Central memory CD4-positive, alpha-beta T cell (primary cell): ENCODE data around the gene KCNC1.

ENCODE experiments used
- DNase-seq: peaks from one replicate; pipeline ENCODE4 v3.0.0; 2022
- total RNA-seq, 3 experiments: gene quantifications; one replicate each; lab custom pipeline; 2026; lab: John Stamatoyannopoulos, UW

The KCNC1 gene
- total RNA-seq = 0 to 0.19 (median 0) reads per million in 3 experiments

DNA sequence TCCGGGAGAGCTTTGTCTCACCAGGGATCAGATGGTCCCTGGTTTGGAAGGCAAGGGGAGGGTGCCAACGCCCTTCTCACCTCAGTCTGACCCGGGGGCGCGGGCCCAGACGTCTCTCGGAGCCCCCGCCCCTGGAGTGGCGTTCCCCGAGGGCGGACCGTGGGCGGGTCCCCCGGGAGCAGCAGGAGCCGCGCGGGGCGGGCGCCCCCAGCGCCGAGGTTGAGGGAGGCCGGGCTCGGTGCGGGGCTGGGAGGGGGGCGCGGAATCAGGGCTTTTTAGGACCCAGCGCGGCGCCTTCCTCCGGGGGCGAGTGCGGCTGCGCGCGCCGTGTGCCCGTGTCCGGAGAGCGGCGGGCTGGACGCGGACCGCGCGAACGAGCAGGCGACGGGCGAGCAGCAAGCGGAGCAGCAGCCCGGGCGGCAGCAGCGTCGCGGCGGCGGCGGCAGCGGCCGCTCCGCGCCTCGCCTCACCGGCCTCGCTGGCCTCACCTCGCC is at the start of gene KCNC1:
TSS of gene KCNC1 (plus strand) at position 364 of the 494 bp plus-strand sequence. CDS start 1,222 bp downstream, outside the sequence.
- no peak for DNase-seq

GRCh38 chr11:17686231-17686980 is 48.2 kb upstream of the KCNC1 start:
- DNase-seq = no peak

DNA sequence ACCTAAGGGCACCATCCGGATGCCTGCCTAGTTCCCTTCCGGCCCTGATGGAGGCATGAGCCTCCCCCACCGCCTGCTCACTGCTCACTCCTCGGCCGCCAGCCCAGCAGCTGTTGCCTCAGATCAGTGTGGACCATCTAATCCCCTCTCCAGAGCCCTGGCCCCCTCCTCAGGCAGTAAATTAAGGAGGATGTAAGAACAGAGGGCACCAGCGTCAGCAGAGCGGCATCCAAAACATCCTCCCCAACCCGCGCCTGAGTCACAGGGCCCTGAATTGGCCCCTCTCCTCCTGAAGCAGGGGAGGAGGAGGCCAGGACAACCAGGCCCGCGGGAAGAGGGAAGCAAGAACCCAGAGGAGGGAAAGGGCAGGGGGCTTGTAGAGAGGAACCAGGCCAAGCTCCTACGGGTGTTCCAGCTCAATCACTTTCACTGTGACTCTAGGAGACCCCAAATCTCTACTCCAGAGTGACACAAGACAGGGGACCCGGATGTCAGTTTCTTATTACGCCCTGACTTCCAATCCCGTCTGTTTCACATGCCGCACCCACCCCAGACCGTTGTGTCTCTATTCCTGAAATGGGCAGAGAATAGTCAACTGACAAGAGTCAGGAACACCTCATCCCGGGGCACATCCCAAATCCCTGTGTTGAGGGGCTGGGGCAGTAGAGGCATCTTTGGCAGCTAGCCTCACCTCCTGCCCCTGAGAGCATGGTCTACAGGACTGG is 46.5 kb upstream of the KCNC1 start:
- no peak for DNase-seq

DNA sequence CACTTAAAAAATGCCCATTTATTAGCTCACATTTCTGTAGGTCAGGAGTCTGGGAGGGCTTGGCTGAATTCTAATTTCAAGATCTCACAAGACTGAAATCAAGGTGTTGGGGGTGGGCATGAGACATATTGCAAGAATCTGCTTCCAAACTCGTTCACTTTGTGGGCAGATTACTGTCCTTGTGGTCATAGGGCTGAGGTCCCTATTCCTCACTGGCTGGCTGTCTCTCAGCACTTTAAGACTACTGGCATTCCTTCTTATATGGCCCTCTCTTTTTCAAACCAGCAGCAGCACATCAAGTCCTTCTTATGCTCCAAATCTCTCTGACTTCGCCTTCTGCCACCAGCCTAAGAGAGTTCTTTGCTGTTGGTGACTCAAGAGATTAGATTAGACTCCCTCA is 43.0 kb upstream of the KCNC1 start:
- no peak for DNase-seq

DNA sequence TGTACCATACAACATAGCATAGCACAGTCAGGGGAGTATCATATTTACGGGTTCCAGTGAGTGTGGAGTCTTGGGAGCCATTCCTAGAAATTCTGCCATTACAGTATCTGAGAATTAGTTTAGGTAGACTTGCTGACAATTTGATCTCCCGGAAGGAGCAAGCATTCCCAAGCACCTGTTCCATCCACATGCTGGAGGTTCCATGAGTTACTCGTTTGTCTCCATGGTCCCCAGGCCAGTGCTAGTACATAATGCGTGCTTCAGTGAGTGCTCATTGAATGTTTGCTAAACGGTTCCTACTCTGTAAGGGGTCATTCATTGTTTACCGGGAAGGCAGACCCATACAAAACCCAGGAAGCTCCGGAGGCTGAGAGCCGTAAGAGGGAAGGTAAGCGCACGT is 42.6 kb upstream of the KCNC1 start:
- DNase-seq = no peak

DNA sequence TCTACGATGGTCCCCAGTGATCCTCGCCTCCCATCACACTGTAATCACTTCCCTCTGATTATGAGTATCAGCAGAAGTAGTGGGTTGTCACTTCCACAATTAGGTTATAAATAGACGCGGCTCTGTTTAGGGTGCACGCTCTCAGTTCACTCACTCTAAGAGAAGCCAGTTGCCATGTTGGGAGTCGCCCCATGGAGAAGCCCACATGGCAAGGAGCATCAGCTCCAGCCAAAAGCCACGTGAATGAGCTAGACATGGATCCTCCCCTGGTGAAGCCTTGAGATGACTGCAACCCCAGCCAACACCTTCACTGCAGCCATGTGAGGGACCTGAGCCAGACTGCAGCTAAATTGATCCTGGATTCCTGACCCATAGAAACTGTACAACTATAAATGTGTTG is 41.6 kb upstream of the KCNC1 start:
- DNase-seq = no peak

DNA sequence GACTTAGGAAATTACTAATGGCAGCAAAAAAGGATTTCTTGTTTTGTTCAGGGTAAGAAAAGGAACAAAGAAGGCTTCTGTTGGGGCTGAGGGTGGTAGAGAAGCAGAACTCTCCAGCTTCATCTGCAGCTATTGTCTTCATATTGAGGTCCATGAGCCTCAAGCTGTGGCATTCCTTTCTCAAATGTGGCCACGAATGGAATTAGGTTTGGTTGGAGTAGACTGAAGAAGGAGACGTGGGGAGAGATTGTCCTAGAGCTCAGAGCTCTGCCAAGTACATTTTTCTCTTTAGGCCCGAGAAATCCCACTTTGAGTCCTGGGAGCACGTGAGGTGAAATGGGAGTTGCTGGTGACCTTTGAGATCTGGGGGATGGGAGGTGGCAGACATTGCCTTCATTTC is 41.0 kb upstream of the KCNC1 start:
- DNase-seq = no peak

GRCh38 chr11:17694494-17695110 is 40.0 kb upstream of the KCNC1 start:
- no peak for DNase-seq

DNA sequence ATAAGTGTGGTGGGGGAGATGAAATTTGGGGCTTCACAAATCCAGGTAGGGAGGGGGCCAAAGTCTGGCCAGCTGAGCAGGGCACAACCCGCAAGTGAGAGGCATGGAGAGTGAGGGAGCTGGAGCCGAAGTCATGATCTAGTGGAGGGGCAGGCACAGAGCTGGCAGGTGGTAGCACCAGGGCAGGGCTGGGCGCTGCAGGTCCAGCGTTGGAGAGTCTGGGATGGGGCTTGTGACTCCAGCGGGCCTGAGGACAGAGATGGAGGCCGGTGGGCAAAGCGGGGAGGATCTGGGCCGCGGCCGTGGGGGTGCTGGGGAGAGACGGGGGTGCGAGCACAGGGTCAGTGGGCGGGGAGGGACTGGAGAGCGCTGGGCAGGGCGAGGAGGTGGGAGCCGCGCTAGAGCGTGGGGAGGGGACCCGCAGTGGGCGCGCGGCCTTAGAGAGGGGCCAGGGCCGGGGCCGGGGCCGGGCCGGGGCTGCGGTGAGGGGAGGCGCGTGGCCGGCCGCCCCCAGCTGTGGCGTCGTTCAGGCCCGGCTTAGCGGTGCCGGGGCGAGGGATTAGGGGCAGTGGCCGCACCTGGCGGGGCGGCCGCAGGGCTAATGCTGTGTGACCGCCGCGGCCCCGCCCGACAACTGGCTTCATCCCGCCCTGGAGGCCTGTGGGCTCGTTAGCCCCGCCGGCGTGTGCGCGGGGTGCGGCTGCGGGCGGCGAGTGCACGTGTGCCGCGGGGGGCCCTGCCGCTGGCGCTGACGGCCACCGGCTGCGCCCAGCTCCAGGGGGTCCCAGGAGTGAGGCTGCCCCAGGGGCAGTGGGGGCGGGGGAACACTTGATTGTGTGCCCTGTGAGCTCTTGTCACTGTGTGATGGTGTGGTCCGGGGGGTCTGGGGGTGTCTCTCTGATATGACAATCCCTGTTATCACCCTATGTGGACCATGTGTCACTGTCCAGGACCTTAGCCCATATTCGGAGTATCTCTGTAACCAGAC is 38.8 kb upstream of the KCNC1 start:
- no peak for DNase-seq

DNA sequence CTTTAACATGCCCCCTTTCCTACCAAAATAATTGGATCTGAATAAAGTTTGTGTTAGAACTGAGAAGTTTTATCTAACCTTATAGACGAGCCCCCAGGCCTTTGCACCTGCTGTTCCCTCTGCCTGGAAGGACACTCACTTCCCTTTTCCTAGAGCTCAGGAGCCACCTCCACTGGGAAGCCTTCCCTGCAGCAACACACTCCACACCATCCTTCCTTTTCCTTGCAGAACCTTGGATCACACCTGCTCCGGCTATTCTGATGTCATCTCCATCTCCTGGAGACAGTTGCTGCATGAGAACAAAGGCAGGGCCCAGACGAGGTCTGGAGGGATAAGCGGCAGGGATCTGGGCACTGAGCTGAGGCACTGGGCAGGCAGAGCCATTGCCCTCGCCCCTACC is 37.8 kb upstream of the KCNC1 start:
- no peak for DNase-seq

GRCh38 chr11:17697175-17697949 is 37.2 kb upstream of the KCNC1 start:
- no peak for DNase-seq

DNA sequence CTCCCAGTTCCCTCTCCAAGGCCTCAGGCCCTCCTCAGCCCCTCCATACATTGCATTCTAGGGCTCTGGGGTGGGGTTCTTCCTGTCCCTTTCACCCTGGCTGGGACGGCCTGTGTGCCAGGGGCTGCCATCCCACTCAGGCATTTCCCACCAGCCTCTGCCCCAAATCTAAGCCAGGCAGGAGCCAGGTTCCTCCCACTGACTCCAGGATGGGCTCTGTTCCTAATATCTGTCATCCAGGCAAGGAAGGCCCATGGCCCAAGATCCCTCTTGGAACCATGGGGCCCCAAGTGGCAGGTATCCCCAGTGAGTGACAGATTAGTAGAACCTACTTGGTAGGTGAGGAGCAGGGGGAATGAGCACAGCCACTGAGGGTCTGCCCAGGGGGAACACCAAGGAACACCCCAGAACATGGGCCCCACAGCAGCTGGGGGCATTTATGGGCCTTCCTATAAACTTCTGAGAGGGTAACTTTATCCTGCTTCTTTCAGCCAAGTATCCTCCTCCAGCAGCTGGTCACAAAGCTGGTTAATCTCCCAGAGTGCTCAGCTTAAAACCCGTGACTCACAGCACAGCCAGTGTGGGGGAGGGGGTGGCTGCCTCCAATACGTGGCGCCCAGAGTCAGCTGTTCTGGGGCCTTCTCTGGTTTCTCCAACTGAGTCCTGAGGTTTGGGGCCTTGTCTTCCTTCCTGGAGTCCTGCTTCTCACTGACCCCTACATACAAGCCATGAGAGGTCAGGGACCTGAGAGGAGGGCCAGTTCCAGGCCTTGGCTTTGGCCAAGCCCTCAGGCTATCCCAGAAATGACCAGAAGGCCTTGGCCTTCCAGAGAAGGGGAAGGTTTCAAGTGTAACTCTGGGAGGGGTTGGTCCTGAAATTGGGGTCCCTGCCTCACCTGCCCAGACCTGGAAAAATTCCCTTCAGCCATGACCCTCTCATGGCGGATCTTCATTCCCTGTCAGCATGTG is 35.1 kb upstream of the KCNC1 start:
- DNase-seq = no peak

GRCh38 chr11:17700991-17701390 is 33.6 kb upstream of the KCNC1 start:
- DNase-seq = no peak

GRCh38 chr11:17702876-17703275 is 31.7 kb upstream of the KCNC1 start:
- no peak for DNase-seq

GRCh38 chr11:17703951-17704350 is 30.6 kb upstream of the KCNC1 start:
- DNase-seq = no peak

GRCh38 chr11:17707830-17708229 is 26.8 kb upstream of the KCNC1 start:
- DNase-seq = no peak

DNA sequence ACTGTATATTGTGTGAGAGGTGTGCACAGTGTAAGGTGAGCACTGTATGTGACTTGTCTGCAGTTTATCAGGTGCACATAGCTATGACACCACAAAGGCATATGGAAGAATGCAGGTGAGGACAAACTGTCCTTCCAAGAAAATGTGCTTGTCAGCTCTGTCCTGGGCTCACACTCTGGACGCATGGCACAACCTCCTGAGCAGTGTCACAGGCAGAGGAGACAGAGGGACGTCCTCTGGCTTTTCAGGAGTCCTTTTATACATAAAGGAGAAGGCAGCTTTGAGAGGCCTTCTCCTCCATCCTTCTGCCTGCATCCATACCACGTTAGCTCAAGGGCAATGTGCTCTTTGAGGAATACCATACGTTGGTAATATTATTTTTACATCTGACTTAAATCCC is 22.7 kb upstream of the KCNC1 start:
- DNase-seq = no peak

DNA sequence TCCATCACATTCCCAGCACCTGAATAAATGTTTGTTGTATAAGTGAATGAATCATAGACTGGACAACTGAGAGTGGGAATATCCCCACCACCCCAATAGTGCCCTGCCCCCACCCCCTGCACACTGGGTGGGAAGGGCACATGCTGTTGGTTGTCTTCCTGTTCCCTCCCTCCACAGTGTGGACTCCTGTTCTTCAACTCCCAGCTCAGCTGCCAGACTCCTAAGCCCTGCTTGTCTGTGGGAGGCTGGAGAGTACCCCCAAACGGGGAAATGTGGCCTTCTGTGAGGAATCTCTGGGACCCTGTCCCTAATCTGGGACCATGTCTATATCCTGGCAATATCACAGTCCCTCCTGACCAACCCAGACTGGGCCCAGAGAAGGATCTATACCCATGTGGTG is 20.7 kb upstream of the KCNC1 start:
- no peak for DNase-seq

GRCh38 chr11:17714356-17714854 is 20.2 kb upstream of the KCNC1 start:
- DNase-seq = no peak

DNA sequence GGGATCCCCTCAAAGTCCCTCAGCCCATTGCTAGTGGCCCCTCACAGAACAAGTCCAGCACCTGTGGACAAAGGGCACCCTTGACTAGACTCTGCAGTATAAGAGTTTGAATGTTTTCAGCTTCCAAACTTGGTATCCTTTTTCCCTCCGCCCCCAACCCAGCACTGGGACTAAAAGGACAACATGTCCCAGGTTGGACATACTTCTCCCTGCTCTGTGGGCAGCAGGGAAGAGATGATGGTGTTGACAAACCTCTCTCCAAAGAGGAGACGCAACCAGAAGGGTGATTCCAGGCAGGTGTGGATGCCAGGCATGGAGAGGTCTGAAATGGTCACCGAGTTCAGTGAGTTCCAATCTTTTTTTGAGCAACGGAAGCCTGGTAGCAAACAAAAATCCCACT is 19.7 kb upstream of the KCNC1 start:
- no peak for DNase-seq
